Gastroesophageal sphincter (tissue), 3 donors: ENCODE data around the gene LRRC40.

ENCODE experiments used
- CTCF ChIP-seq, 4 experiments: fragments of 200-600 bp in 2 of 4; fragments of 450-650 bp in 2 of 4; sonication (generic) in 1 of 4; IDR thresholded peaks; one replicate each; pipeline ENCODE4 v1.5.1; 2017 to 2019; ENCODE audit warnings: antibody characterized with exemption in 4 of 4, mild to moderate bottlenecking in 2 of 4, moderate library complexity in 2 of 4
- POLR2A ChIP-seq, 2 donors: fragments of 450-650 bp; IDR thresholded peaks; one replicate each; pipeline ENCODE4 v1.6.1; 2017; ENCODE audit warnings: antibody characterized with exemption in 2 of 2, mild to moderate bottlenecking in 2 of 2, moderate library complexity in 1 of 2
- POLR2AphosphoS5 ChIP-seq: sonication (generic); formaldehyde crosslinking; IDR thresholded peaks from one replicate; pipeline ENCODE4 v1.6.1; 2017; ENCODE audit warnings: antibody characterized with exemption

GRCh38 chr1:70234733-70235132, 29.4 kb upstream of the LRRC40 start:
- TF ChIP-seq CTCF (IDR thresholded peaks at IDR 0.05) (no peak), POLR2A (IDR thresholded peaks at IDR 0.05) (no peak), POLR2AphosphoS5 (no peak)
